ENCODE data around the gene DYNLL2.
A peak's percentile ranks its signal among the peaks of the same experiment; 100 is the strongest.
"Not testable (repeated sequence)": the region's sequence is repeated elsewhere in the genome, so short reads cannot be mapped to it uniquely, and the experiment has no call there.

The DYNLL2 gene

GRCh38 chr17:58073266-58073665, 10.0 kb upstream of the DYNLL2 start:
- not testable (repeated sequence) for DNase-seq

- not testable (repeated sequence) for DNase-seq
Observed at GRCh38 chr17:58074406-58074805, 8.8 kb upstream of the DYNLL2 start.

GRCh38 chr17:58079300-58080033, 3.8 kb upstream of the DYNLL2 start:
- DNase-seq, result no peak

GRCh38 chr17:58081646-58082340, 1.4 kb upstream of the DYNLL2 start:
- peak; percentile 82 for DNase-seq

DNA sequence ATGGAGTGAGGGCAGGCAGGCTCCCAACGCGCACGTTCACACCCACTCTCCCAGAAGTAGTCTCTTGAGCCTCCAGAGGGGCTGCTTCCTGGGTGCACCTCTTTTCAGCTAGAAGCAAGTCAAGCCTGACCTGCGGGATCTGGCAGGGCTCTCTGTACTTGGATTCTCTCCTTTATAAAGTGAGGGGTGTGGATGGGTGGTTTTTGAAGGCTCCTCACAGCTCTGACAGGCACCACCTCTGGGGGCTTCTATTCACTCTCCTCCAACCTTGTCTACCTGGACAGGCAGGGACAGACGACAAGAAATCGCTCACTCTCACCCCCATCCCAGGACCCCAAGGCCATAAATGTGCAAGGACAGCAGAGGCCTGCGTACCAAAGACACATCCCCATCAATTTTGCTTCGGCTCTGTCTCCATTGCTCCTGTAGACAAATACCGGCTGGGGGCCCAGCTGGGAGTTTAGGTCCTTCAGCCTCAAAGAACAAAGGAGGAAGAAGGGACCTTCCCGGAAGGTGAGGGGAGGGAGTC, 814 bp upstream of the DYNLL2 start:
- peak; percentile 41 for DNase-seq

DNA sequence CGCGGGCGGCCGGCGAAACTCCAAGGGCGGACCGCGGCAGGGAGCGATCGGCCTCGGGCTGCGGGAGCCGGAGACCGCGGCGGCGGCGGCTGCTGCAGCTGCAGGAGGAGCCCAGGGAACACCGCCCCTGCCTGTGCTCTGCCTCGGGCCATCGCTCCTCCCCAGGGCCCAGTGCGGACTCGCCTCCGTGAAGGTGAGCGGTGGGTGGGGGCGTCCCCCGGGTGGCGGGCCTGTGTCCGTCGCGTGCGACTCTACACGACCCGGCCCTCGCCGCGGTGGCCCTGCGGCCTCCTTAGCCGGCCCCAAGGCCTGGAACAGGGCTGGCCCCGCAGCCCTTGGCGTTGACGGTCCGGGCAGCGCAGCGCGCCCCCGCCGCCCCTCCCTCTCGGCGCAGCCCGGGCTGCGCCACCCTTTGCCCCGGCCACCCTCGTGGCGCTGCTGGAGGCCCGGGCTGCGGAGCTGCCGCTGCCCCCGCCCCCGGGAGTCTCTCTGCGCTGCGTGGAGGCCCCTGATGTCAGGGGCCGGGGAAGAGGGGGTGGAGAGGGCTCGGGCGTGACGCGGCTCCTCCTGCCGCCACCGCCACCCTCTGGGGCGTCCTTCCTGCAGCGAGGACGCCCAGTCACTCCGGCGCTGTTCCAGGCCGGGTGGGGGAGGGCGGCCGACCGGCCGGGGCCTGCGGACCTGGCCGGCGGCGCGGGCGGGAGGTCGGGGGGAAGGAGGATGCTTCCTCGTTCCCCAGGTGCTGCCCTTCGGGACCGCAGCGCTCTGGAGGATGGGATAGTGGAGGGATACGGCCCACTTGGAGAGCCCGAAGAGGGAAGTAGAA, 485 bp downstream of the DYNLL2 start:
- peak; percentile 62 for DNase-seq

GRCh38 chr17:58084317-58084981, 1.2 kb downstream of the DYNLL2 start:
- peak; percentile 63 for DNase-seq

DNA sequence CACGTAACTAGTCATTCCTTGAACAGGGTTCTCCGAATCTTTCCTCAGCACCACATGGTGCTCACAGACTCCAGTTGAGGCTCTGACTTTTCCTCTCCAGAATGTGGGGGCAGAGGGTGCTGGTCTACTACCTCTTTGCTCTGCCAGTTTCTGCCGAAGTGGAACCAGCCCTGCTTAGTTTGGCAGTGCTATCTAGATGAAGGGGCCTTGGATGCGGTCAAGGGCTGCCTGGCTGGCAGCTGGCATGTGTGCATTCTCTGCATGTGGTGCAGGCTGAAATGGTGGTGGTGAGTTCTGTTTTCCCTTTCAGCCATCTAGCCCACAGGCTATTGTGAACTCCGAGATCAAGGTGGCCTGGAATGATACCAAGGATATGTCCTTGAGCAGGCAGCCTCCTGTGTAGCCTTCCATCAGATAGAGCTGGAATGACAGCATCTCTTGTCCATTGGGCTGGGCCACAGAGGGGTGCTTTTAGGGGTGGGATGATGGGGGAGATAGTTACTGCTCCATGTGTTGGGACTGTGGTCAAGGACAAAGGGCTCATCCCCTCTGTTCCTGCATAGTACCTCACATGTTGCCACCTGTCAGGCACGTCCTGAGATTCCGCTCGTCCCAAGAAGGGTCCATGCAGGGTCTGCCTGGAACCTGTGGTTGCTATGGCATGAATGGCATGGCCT, 2.0 kb downstream of the DYNLL2 start:
- no peak for DNase-seq

GRCh38 chr17:58086953-58087352, 3.7 kb downstream of the DYNLL2 start:
- no peak for DNase-seq

DNA sequence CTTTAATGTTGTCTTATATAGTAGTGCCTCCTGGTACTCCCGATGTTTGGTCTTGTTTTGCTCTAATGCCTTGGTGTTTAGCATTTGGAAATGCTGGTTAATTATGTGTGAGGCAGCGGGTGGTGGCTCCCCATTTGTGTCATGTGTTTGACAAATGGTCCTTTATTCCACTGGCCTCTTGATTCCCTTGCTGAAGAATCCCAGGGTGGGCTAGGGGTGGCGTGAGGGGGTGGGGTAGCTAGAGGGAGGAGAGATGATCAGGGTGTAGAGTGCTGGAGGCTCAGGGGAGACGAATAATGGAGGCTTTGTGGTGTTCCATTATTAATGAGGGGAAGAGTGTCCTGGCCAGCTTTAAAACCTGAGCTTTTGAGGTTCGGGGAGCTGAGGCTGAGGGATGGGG, 5.4 kb downstream of the DYNLL2 start:
- no peak for DNase-seq

- DNase-seq, result no peak
Observed at GRCh38 chr17:58089111-58089510, 5.9 kb downstream of the DYNLL2 start.

DNA sequence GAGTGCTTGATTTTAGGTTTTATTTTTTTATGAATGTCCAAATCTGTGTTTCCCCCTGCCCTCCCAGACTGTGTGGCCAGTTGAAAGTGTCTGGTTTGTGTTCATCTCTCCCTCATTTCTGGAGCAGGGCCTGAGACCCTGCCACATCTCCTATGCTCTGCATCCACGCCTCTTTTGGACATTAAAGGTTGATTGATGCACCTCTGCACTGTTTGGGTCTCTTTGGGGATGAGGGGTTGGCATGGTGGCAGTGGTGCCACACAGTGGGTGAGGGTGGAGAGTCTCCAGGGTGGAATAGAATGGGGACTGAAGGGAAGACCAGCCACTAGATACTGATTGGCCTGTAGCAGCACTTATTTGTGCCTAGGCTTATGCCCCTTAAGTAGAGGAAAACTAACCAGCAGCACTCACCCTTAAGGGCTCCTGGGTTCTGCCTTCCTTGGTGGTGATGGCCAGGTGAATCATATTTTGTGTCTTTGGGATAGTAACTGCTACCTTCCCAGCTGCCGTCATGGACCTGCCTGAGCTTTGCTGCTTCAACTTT, 7.9 kb downstream of the DYNLL2 start:
- no peak for DNase-seq

DNA sequence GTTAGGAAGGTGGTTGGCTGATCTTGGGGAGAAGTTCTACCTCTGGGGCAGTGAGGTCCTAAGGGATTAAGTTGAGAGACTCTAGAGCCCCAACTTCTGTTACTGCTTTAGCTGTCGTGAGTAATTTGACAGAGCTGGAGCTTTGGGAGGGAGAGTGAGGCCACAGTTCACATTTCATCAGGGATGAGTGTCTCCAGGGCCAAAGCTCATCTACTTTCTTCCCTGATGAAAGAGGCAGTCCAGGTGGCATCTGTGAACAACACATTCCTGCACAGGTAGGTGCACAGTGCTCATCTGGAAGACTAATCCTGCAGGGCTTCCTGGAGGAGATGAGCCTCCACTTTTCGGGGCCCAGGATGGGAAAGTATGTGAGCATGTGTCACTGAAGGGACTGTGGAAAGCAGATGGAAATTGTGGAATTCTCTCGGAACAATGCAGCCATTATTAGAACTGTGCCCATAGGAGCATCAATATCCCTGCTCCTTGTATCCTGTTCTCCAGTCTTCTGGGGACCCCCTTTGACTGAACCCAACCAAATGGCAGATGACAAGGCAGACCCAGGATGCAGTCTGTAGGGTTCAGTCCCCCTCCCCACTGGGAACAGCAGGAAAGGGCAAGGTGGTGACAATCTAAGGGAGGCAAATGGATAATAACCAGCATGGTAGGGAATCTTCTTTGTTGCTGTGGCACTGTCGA, 9.0 kb downstream of the DYNLL2 start:
- DNase-seq, result no peak

- DNase-seq, result no peak
Observed at GRCh38 chr17:58092797-58093385, 9.7 kb downstream of the DYNLL2 start.

DNA sequence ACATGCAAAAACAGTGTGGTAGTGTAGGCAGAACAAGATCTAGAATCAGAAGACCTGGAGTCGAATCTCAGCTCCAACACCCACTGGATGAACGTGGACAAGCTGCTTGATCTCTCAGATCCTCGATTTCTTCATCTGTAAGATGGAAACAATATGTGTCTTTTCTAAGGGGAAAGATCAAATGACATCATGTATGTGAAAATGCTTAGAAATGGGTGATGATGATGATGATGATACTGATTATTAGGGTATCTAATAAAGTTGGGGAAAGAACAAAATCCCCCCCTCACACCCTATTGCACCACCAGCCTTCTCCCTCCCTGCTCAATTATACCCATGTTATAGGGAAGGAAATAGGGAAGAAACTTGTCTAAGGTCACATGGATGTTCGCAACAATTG, 10.9 kb downstream of the DYNLL2 start:
- DNase-seq, result no peak

- DNase-seq, result peak; percentile 46
Observed at GRCh38 chr17:58096892-58097291, 13.7 kb downstream of the DYNLL2 start.

DNA sequence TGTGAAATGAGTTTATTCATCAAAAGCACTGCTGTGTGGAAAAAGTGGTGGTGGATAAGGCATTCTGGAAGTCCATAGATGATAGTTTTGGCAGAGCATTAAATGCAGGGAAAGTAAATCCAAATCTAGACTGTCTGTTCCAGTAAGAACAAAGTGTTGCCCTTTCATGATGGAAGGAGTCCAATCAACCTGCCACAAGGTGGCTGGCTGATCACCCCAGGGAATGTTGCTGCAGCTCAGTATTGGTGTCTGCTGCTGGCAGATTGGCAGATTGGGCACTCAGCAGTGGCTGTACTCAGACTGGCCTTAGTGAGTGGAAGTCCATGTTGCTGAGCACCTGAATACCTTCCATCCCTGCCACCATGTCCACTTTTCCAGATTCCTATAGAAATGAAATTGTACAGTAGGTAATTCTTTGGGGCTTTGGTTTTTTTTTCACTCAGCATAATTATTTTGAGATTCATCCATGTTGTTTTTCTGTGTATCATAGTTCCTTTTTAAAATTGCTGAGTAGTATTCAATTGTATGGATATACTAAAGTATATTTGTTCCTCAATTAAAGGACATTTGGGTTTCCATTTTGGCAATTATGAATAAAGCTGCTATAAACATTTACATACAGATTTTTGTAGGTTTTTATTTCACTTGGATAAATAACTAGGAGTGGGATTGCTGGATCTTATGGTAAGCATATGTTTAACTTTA, 14.3 kb downstream of the DYNLL2 start:
- DNase-seq, result no peak

DNA sequence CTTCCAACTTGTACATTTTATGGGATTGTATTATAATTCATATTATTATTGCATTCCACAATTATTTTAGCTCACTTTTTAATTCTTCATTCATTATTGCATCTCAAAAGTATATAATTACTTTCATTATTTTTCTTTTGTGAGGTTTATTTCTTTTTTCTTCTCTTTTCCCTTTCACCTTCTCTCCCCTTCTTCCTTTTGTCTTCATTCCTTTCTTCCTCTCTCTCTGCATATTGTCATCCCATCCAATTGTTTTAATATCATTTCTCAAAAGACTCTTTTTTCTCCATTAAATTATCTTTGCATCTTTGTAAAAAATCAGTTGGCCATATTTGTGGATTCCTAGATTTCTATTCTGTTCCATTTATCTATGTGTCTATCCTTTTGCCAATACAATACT, 17.3 kb downstream of the DYNLL2 start:
- no peak for DNase-seq

DNA sequence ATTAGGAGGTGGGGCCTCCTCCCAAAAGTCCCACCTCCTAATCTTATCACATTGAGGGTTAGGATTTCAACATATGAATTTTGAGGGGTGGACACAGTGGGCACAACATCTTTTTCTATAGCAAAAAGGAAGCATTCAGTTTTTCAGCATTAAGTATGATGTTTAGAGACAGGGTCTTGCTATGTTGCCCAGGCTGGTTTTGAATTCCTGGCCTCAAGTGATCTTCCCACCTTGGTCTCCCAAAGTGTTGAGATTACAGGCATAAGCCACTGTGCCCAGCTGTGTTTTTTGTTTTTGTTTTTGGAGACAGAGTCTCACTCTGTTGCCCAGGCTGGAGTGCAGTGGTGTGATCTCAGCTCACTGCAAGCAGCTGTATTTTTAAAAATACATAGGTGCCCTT, 18.7 kb downstream of the DYNLL2 start:
- not testable (repeated sequence) for DNase-seq

GRCh38 chr17:58105093-58105492, 21.9 kb downstream of the DYNLL2 start:
- no peak for DNase-seq

All from NCI-H82 (cell line).